A549 (cell line): Measurements from ENCODE around the gene MAP6. TPM values are rescaled to one million over a fixed set of nuclear protein-coding genes. Genes with fewer than 3 reads are reported as not detected.

Experiments used
- ATAC-seq, 2 experiments: fragments of 200-7000 bp in 1 of 2; fragments of >200 bp in 1 of 2; cut with Nextera tagmentation in 1 of 2; cut with Tn5 transposase in 1 of 2; 3 replicates each; pipeline versions ENCODE4 v1.8.0 to v1.9.1; 2018 to 2020; ENCODE audit warnings: mild to moderate bottlenecking in 1 of 2, moderate library complexity in 1 of 2
- CTCF ChIA-PET: fragments of 300-600 bp; sonication (Branson Sonifier 250); formaldehyde crosslinking; extraction: SDS; loops from one replicate; lab custom pipeline; 2021; ENCODE audit warnings: antibody characterized with exemption, inconsistent platforms; lab: Yijun Ruan, JAX
- POLR2A ChIA-PET: fragments of 350-600 bp; formaldehyde crosslinking; extraction: SDS; loops from one replicate; lab custom pipeline; 2021; ENCODE audit warnings: antibody characterized with exemption, inconsistent platforms; lab: Yijun Ruan, JAX
- DNase-seq, 2 experiments: peaks; one replicate each; pipeline versions ENCODE4 v3.0.0 to v3.0.0-alpha.2; 2011 to 2016; ENCODE audit warnings: low read depth in 1 of 2, low spot score in 1 of 2
- FAIRE-seq: peaks from 2 replicates; lab custom pipeline; 2011; peaks lifted over from hg19 to GRCh38; lab: Jason Lieb, UNC
- H3K27ac ChIP-seq, 2 experiments: fragments of >200 bp; sonication (Bioruptor Twin); formaldehyde crosslinking; 3 replicates each; pipeline ENCODE4 v1.5.1; 2016 to 2017
- H3K4me1 ChIP-seq: fragments of >200 bp; sonication (Bioruptor Twin); formaldehyde crosslinking; 3 replicates; pipeline ENCODE4 v1.6.1; 2016
- H3K4me2 ChIP-seq: fragments of >200 bp; sonication (Bioruptor Twin); formaldehyde crosslinking; 3 replicates; pipeline ENCODE4 v1.6.1; 2016
- H3K4me3 ChIP-seq: fragments of >200 bp; sonication (Bioruptor Twin); formaldehyde crosslinking; 3 replicates; pipeline ENCODE4 v1.5.1; 2016
- H3K9me3 ChIP-seq: fragments of >200 bp; sonication (Bioruptor Twin); formaldehyde crosslinking; 3 replicates; pipeline ENCODE4 v1.6.1; 2016
- BCL3 ChIP-seq: fragments of >200 bp; sonication (Bioruptor Twin); formaldehyde crosslinking; IDR thresholded peaks from 3 replicates; pipeline ENCODE4 v1.6.1; 2016
- CBX2 ChIP-seq: fragments of 200-600 bp; sonication (generic); IDR thresholded peaks from 2 replicates; pipeline ENCODE4 v1.6.1; 2016; ENCODE audit warnings: low read depth, mild to moderate bottlenecking, borderline replicate concordance
- CEBPB ChIP-seq, 2 experiments: fragments of >200 bp in 1 of 2; sonication (Bioruptor Twin) in 1 of 2; formaldehyde crosslinking in 1 of 2; IDR thresholded peaks; 2 replicates each; pipeline ENCODE4 v1.6.1; 2012 to 2016
- CHD2 ChIP-seq: fragments of 150-350 bp; IDR thresholded peaks from 2 replicates; pipeline ENCODE4 v1.6.1; 2014; ENCODE audit warnings: low read length; ENCODE audit not compliant: partially characterized antibody
- CTCF ChIP-seq: fragments of >200 bp; sonication (Bioruptor Twin); formaldehyde crosslinking; IDR thresholded peaks from 3 replicates; pipeline ENCODE4 v1.5.1; 2016
- EP300 ChIP-seq, 2 experiments: fragments of >200 bp; sonication (Bioruptor Twin); formaldehyde crosslinking; IDR thresholded peaks; 2 replicates in 1 of 2; 3 replicates in 1 of 2; pipeline ENCODE4 v1.6.1; 2016 to 2017
- FOSL2 ChIP-seq, 2 experiments: fragments of 450-650 bp in 1 of 2; fragments of >200 bp in 1 of 2; sonication (Bioruptor Twin) in 1 of 2; formaldehyde crosslinking; IDR thresholded peaks; 2 replicates each; pipeline versions ENCODE4 v1.5.0 to v1.6.1; 2016 to 2020; ENCODE audit warnings: mild to moderate bottlenecking in 1 of 2, moderate library complexity in 1 of 2
- HES2 ChIP-seq: fragments of >200 bp; sonication (Bioruptor Twin); formaldehyde crosslinking; IDR thresholded peaks from 2 replicates; pipeline ENCODE4 v1.6.1; 2016
- HEYL ChIP-seq: fragments of 250-450 bp; sonication (Bioruptor Pico); IDR thresholded peaks from 2 replicates; pipeline ENCODE4 v1.8.0; 2021; ENCODE audit warnings: mild to moderate bottlenecking, moderate library complexity
- KDM5A ChIP-seq: fragments of 200-600 bp; sonication (generic); IDR thresholded peaks from 2 replicates; pipeline ENCODE4 v1.6.1; 2016; ENCODE audit warnings: antibody characterized with exemption, mild to moderate bottlenecking
- RAD21 ChIP-seq, 2 experiments: fragments of >200 bp in 1 of 2; sonication (Bioruptor Twin) in 1 of 2; formaldehyde crosslinking in 1 of 2; IDR thresholded peaks in 1 of 2; conservative IDR thresholded peaks in 1 of 2; 2 replicates in 1 of 2; 3 replicates in 1 of 2; pipeline ENCODE4 v1.6.1; 2012 to 2018; ENCODE audit warnings: inconsistent platforms in 1 of 2
- RARB ChIP-seq: fragments of 250-450 bp; sonication (Bioruptor Pico); IDR thresholded peaks from 2 replicates; pipeline ENCODE4 v1.8.0; 2021; ENCODE audit warnings: mild to moderate bottlenecking, moderate library complexity
- RNF2 ChIP-seq: fragments of 200-600 bp; sonication (generic); IDR thresholded peaks from 2 replicates; pipeline ENCODE4 v1.6.1; 2016; ENCODE audit warnings: low read depth, mild to moderate bottlenecking, antibody characterized with exemption, moderate library complexity, borderline replicate concordance
- SMC3 ChIP-seq: fragments of >200 bp; sonication (Bioruptor Twin); formaldehyde crosslinking; IDR thresholded peaks from 3 replicates; pipeline ENCODE4 v1.6.1; 2018; ENCODE audit warnings: inconsistent platforms
- TP53 ChIP-seq: fragments of 250-450 bp; sonication (Bioruptor Pico); IDR thresholded peaks from 2 replicates; pipeline ENCODE4 v1.5.0; 2021; ENCODE audit warnings: mild to moderate bottlenecking, moderate library complexity
- USF2 ChIP-seq: fragments of 450-650 bp; IDR thresholded peaks from 2 replicates; pipeline ENCODE4 v1.6.1; 2014; ENCODE audit warnings: antibody characterized with exemption
- ZFP36 ChIP-seq: fragments of 450-650 bp; IDR thresholded peaks from 2 replicates; pipeline ENCODE4 v1.6.1; 2014; ENCODE audit warnings: borderline replicate concordance; ENCODE audit not compliant: partially characterized antibody
- ZSCAN20 ChIP-seq: fragments of 250-450 bp; sonication (Bioruptor Pico); IDR thresholded peaks from 2 replicates; pipeline ENCODE4 v1.8.0; 2022; ENCODE audit warnings: mild to moderate bottlenecking, moderate library complexity
- WGBS: methylation state at CpG from one replicate; pipeline ENCODE4 v1.1.6; 2017; ENCODE audit errors: missing lambda C conversion rate; 5-methylcytosine and 5-hydroxymethylcytosine counted together
- polyA plus RNA-seq, 4 experiments: library from polyadenylated mRNA; depleted of rRNA in 3 of 4; stranded (reverse); fragments of >200 nt; fragmentation: RNase III in 1 of 4; extraction: RNeasy Plus Mini Kit Qiagen cat#74134 plus additional on column Dnase treatment in 1 of 4; gene quantifications; 2 replicates in 3 of 4; 3 replicates in 1 of 4; pipeline ENCODE4 v1.2.3, GENCODE V29; 2011 to 2017
- TF ChIP-seq, protein P1 (sequence below): fragments of 200-600 bp; sonication (generic); IDR thresholded peaks from 2 replicates; pipeline ENCODE4 v1.6.1; 2016; ENCODE audit warnings: antibody characterized with exemption, mild to moderate bottlenecking, moderate library complexity

Gene MAP6
- polyA plus RNA-seq, 2 of the 4 experiments (the other 2 are of a cell fraction): 1.1 to 2.1 TPM

GRCh38 chr11:75603791-75604736 is 64.8 kb downstream of the MAP6 start:
- H3K4me1 ChIP-seq: peaks cover 15% of the 10 kb centered on the region
- DNase-seq (no peak), FAIRE-seq (no peak), ATAC-seq (peak in 1 of 2 experiments; percentile 51; a peak in 2 of 6 replicates)
- ChIA-PET CTCF (no interaction called here), POLR2A (interaction anchor here (1.3 kb wide), 1 partner anchor 41 kb away, joined by 4 read pairs; no protein-coding TSS in a partner anchor)
- no peak overlapping the region for H3K4me3 ChIP-seq
- H3K9me3 ChIP-seq: no peaks in the 10 kb centered on the region
- TF ChIP-seq HES2: no peak
- no peak for TF ChIP-seq FOSL2 (IDR thresholded peaks at IDR 0.05)
- peak; percentile 39; the same call in 1 of the 2 replicates for TF ChIP-seq FOSL2 (CRISPR knock-in tag; IDR thresholded peaks at IDR 0.05)
- peak overlapping the region in 1 of 2 experiments; percentile 38; a peak in 1 of 6 replicates for H3K27ac ChIP-seq
- peak overlapping the region; percentile 47 for H3K4me2 ChIP-seq
- 42% methylated on average over 16 of the region's 16 CpGs for WGBS

DNA sequence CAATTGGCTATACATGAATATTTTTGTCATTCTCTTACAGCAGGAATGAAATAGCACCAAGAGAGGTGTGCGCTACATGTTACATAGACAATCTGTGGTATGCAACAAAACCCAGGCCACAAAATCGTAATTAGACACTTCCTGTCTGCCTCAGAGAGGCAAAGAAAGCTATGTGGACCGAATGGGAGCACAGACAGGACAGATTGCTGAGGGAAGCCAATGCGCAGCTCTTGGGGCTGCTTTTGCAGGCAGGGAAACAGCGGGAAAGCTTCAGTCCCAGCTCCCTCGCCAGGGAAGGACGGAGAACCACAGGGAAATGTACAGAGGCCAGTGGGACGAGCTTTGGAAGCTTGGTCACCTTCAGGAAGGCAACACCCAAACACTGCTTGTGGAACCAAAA is 65.9 kb downstream of the MAP6 start:
- H3K4me2 ChIP-seq: no peak overlapping the region
- POLR2A ChIA-PET: no interaction called here
- H3K27ac ChIP-seq: no peak overlapping the region
- H3K9me3 ChIP-seq: no peaks in the 10 kb centered on the region
- no peak for FAIRE-seq
- DNase-seq: no peak
- ATAC-seq: no peak
- WGBS: 84% methylated on average over 8 of the region's 8 CpGs
- CTCF ChIA-PET: interaction anchor here (1.3 kb wide), 1 partner anchor 56 kb away, joined by 4 read pairs; no protein-coding TSS in a partner anchor
- H3K4me1 ChIP-seq: peaks cover 15% of the 10 kb centered on the region
- no peak for TF ChIP-seq EP300 (IDR thresholded peaks at IDR 0.05)
- no peak for TF ChIP-seq USF2
- TF ChIP-seq RAD21 (conservative IDR thresholded peaks at IDR 0.05 in 1 of 2, IDR thresholded peaks at IDR 0.05 in 1 of 2): no peak
- TF ChIP-seq CHD2: no peak
- no peak for TF ChIP-seq CBX2
- no peak for TF ChIP-seq RARB (CRISPR knock-in tag)
- no peak for TF ChIP-seq BCL3
- no peak for TF ChIP-seq CEBPB (IDR thresholded peaks at IDR 0.05)
- no peak for TF ChIP-seq SMC3
- no peak for TF ChIP-seq ZFP36
- TF ChIP-seq RNF2: no peak
- TF ChIP-seq, protein P1, sequence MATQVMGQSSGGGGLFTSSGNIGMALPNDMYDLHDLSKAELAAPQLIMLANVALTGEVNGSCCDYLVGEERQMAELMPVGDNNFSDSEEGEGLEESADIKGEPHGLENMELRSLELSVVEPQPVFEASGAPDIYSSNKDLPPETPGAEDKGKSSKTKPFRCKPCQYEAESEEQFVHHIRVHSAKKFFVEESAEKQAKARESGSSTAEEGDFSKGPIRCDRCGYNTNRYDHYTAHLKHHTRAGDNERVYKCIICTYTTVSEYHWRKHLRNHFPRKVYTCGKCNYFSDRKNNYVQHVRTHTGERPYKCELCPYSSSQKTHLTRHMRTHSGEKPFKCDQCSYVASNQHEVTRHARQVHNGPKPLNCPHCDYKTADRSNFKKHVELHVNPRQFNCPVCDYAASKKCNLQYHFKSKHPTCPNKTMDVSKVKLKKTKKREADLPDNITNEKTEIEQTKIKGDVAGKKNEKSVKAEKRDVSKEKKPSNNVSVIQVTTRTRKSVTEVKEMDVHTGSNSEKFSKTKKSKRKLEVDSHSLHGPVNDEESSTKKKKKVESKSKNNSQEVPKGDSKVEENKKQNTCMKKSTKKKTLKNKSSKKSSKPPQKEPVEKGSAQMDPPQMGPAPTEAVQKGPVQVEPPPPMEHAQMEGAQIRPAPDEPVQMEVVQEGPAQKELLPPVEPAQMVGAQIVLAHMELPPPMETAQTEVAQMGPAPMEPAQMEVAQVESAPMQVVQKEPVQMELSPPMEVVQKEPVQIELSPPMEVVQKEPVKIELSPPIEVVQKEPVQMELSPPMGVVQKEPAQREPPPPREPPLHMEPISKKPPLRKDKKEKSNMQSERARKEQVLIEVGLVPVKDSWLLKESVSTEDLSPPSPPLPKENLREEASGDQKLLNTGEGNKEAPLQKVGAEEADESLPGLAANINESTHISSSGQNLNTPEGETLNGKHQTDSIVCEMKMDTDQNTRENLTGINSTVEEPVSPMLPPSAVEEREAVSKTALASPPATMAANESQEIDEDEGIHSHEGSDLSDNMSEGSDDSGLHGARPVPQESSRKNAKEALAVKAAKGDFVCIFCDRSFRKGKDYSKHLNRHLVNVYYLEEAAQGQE: no peak
- TF ChIP-seq HEYL (CRISPR knock-in tag): no peak
- TF ChIP-seq HES2: no peak
- no peak for TF ChIP-seq ZSCAN20 (CRISPR knock-in tag)
- TF ChIP-seq CTCF: no peak
- TF ChIP-seq KDM5A: no peak
- TF ChIP-seq TP53 (CRISPR knock-in tag): no peak
- no peak overlapping the region for H3K4me3 ChIP-seq
